Measurements from ENCODE around the gene MBP. TPM values are rescaled to one million over a fixed set of nuclear protein-coding genes. Genes with fewer than 3 reads are reported as not detected.

Gene MBP
- total RNA-seq, 2 experiments from 2014 or later, result 13.5 to 28.9 TPM

GRCh38 chr18:77105028-77105427 is 27.6 kb downstream of the MBP start:
- no peak overlapping the region for H3K4me2 ChIP-seq (ENCODE audit: low read length)
- no peak overlapping the region for H2AFZ ChIP-seq (ENCODE audit: low read length)
- H3K36me3 ChIP-seq (ENCODE audit: insufficient read depth, low read length), result peaks cover 12% of the 10 kb centered on the region; the same call in 1 of the 2 replicates
- H3K9me3 ChIP-seq (ENCODE audit: low read length), result no peaks in the 10 kb centered on the region
- ChIA-PET CTCF (ENCODE audit: unreplicated experiment) (no interaction called here), POLR2A (no interaction called here)
- intact Hi-C loops (cut with micrococcal nuclease; ENCODE audit: unreplicated experiment), result no loop called here
- H3K4me3 ChIP-seq (ENCODE audit: low read depth, low read length, poor library complexity, severe bottlenecking), result no peak overlapping the region
- no peak for TF ChIP-seq EZH2phosphoT487 (IDR thresholded peaks at IDR 0.05; ENCODE audit: borderline replicate concordance, low read depth, low read length)
- no peak for TF ChIP-seq CTCF (conservative IDR thresholded peaks at IDR 0.05; ENCODE audit: low read length)
- no peaks in the 10 kb centered on the region for H3K9me2 ChIP-seq (ENCODE audit: insufficient read depth, low read length)
- no peak overlapping the region for H3K27ac ChIP-seq (ENCODE audit: low read depth, low read length, poor library complexity, severe bottlenecking)
- no TSS peak for BruUV-seq (replicated peaks)
- H3K4me1 ChIP-seq (ENCODE audit: insufficient read depth, low read length, poor library complexity, severe bottlenecking), result peaks cover 77% of the 10 kb centered on the region
- H4K20me1 ChIP-seq (ENCODE audit: insufficient read depth, low read length), result no peaks in the 10 kb centered on the region
- DNase-seq (ENCODE audit: low spot score), result no peak
- H3K79me2 ChIP-seq (ENCODE audit: insufficient read depth, low read depth, low read length), result 0 out of 2 replicates have a peak, but pooled peaks cover 5% of the 10 kb centered on the region

- H3K4me1 ChIP-seq (ENCODE audit: insufficient read depth, low read length, poor library complexity, severe bottlenecking), result peaks cover 81% of the 10 kb centered on the region
- POLR2A ChIA-PET, result interaction anchor here (0.7 to 1.0 kb wide), 2 partner anchors 13 to 23 kb away, joined by 3 read pairs; no protein-coding TSS in a partner anchor
- no peak overlapping the region for H3K4me2 ChIP-seq (ENCODE audit: low read length)
- no peak for DNase-seq (ENCODE audit: low spot score)
- H3K36me3 ChIP-seq (ENCODE audit: insufficient read depth, low read length), result peaks cover 12% of the 10 kb centered on the region; the same call in 1 of the 2 replicates
- H3K9me3 ChIP-seq (ENCODE audit: low read length), result no peaks in the 10 kb centered on the region
- 0 out of 2 replicates have a peak, but pooled peaks cover 5% of the 10 kb centered on the region for H3K79me2 ChIP-seq (ENCODE audit: insufficient read depth, low read depth, low read length)
- TF ChIP-seq EZH2phosphoT487 (IDR thresholded peaks at IDR 0.05; ENCODE audit: borderline replicate concordance, low read depth, low read length), result no peak
- no peak for TF ChIP-seq CTCF (conservative IDR thresholded peaks at IDR 0.05; ENCODE audit: low read length)
- H4K20me1 ChIP-seq (ENCODE audit: insufficient read depth, low read length), result no peaks in the 10 kb centered on the region
- H3K27ac ChIP-seq (ENCODE audit: low read depth, low read length, poor library complexity, severe bottlenecking), result no peak overlapping the region
- BruUV-seq (replicated peaks), result no TSS peak
- H2AFZ ChIP-seq (ENCODE audit: low read length), result no peak overlapping the region
- CTCF ChIA-PET (ENCODE audit: unreplicated experiment), result no interaction called here
- intact Hi-C loops (cut with micrococcal nuclease; ENCODE audit: unreplicated experiment), result no loop called here
- no peak overlapping the region for H3K4me3 ChIP-seq (ENCODE audit: low read depth, low read length, poor library complexity, severe bottlenecking)
- H3K9me2 ChIP-seq (ENCODE audit: insufficient read depth, low read length), result no peaks in the 10 kb centered on the region
Observed at GRCh38 chr18:77103991-77104531, 28.5 kb downstream of the MBP start.

GRCh38 chr18:77103187-77103850 is 29.3 kb downstream of the MBP start:
- ChIA-PET CTCF (ENCODE audit: unreplicated experiment) (no interaction called here), POLR2A (no interaction called here)
- H3K4me3 ChIP-seq (ENCODE audit: low read depth, low read length, poor library complexity, severe bottlenecking), result peak overlapping the region; percentile 46

More at GRCh38 chr18:77103187-77103850, 29.3 kb downstream of the MBP start:
- no TSS peak for BruUV-seq (replicated peaks)
- no peak for TF ChIP-seq CTCF (conservative IDR thresholded peaks at IDR 0.05; ENCODE audit: low read length)
- no peak for TF ChIP-seq EZH2phosphoT487 (IDR thresholded peaks at IDR 0.05; ENCODE audit: borderline replicate concordance, low read depth, low read length)
- peaks cover 12% of the 10 kb centered on the region; the same call in 1 of the 2 replicates for H3K36me3 ChIP-seq (ENCODE audit: insufficient read depth, low read length)
- H3K27ac ChIP-seq (ENCODE audit: low read depth, low read length, poor library complexity, severe bottlenecking), result peak overlapping the region; percentile 91
- peak overlapping the region; percentile 66 for H3K4me2 ChIP-seq (ENCODE audit: low read length)
- no peak for DNase-seq (ENCODE audit: low spot score)
- H4K20me1 ChIP-seq (ENCODE audit: insufficient read depth, low read length), result no peaks in the 10 kb centered on the region
- H3K79me2 ChIP-seq (ENCODE audit: insufficient read depth, low read depth, low read length), result 0 out of 2 replicates have a peak, but pooled peaks cover 5% of the 10 kb centered on the region
- H3K4me1 ChIP-seq (ENCODE audit: insufficient read depth, low read length, poor library complexity, severe bottlenecking), result peaks cover 81% of the 10 kb centered on the region
- no peaks in the 10 kb centered on the region for H3K9me2 ChIP-seq (ENCODE audit: insufficient read depth, low read length)
- H3K9me3 ChIP-seq (ENCODE audit: low read length), result no peaks in the 10 kb centered on the region
- H2AFZ ChIP-seq (ENCODE audit: low read length), result no peak overlapping the region
- intact Hi-C loops (cut with micrococcal nuclease; ENCODE audit: unreplicated experiment), result no loop called here

Measured in OCI-LY7 (cell line).